Measurements from ENCODE around the gene CNOT2. TPM values are rescaled to one million over a fixed set of nuclear protein-coding genes. Genes with fewer than 3 reads are reported as not detected.

CNOT2 gene
- total RNA-seq, 1 donor: 153 TPM

DNA sequence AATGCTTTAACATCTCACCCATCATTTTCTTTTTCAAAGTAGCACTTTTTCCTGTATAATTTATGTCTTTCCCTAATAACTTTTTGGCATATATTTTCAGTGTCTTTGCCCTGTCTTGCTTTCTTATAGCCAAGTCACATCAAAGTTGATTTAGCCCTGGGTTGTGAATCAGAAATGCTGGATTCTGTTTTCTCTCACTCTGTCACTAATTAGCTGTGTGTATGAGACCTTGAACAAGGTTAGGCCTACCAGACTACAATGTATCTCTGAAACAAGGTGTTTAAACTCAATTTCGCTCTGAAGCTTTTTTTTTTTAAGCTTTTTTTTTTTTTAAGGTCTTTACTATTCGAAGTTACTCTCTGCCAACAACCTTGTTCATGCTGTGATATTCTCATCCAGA, 25.7 kb downstream of the CNOT2 start:
- Histone ChIP-seq H4K20me1 (ENCODE audit: insufficient read depth, low read length) (peaks cover 53% of the 10 kb centered on the region), H3K4me1 (ENCODE audit: insufficient read depth, low read length) (peaks cover 5% of the 10 kb centered on the region), H3K27me3 (ENCODE audit: insufficient read depth, low read length) (no peaks in the 10 kb centered on the region), H3K79me2 (ENCODE audit: insufficient read depth, low read length) (peaks cover 99% of the 10 kb centered on the region), H2AFZ (ENCODE audit: low read length) (no peak overlapping the region), H3K27ac (ENCODE audit: low read depth, low read length) (no peak overlapping the region), H3K4me2 (ENCODE audit: insufficient read depth, low read length) (no peak overlapping the region), H3K36me3 (ENCODE audit: insufficient read depth, low read length) (no peaks in the 10 kb centered on the region), H3K9me3 (ENCODE audit: low read depth, low read length) (no peaks in the 10 kb centered on the region), H3K4me3 (ENCODE audit: insufficient read depth, low read length) (no peak overlapping the region)
- no peak for DNase-seq (ENCODE audit: insufficient read length, low spot score, missing footprints)
- TF ChIP-seq, protein P1, sequence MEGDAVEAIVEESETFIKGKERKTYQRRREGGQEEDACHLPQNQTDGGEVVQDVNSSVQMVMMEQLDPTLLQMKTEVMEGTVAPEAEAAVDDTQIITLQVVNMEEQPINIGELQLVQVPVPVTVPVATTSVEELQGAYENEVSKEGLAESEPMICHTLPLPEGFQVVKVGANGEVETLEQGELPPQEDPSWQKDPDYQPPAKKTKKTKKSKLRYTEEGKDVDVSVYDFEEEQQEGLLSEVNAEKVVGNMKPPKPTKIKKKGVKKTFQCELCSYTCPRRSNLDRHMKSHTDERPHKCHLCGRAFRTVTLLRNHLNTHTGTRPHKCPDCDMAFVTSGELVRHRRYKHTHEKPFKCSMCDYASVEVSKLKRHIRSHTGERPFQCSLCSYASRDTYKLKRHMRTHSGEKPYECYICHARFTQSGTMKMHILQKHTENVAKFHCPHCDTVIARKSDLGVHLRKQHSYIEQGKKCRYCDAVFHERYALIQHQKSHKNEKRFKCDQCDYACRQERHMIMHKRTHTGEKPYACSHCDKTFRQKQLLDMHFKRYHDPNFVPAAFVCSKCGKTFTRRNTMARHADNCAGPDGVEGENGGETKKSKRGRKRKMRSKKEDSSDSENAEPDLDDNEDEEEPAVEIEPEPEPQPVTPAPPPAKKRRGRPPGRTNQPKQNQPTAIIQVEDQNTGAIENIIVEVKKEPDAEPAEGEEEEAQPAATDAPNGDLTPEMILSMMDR (IDR thresholded peaks at IDR 0.05; ENCODE audit: extremely low read depth, low read depth, low read length): no peak

- no peaks in the 10 kb centered on the region for H3K27me3 ChIP-seq (ENCODE audit: insufficient read depth, low read length)
- TF ChIP-seq, protein P1 (IDR thresholded peaks at IDR 0.05; ENCODE audit: extremely low read depth, low read depth, low read length): no peak
- H3K36me3 ChIP-seq (ENCODE audit: insufficient read depth, low read length): no peaks in the 10 kb centered on the region
- H4K20me1 ChIP-seq (ENCODE audit: insufficient read depth, low read length): peaks cover 46% of the 10 kb centered on the region
- DNase-seq (ENCODE audit: insufficient read length, low spot score, missing footprints): no peak
- H3K79me2 ChIP-seq (ENCODE audit: insufficient read depth, low read length): peaks cover 99% of the 10 kb centered on the region
- H3K4me1 ChIP-seq (ENCODE audit: insufficient read depth, low read length): peaks cover 5% of the 10 kb centered on the region
- H3K4me2 ChIP-seq (ENCODE audit: insufficient read depth, low read length): no peak overlapping the region
- no peak overlapping the region for H2AFZ ChIP-seq (ENCODE audit: low read length)
- no peaks in the 10 kb centered on the region for H3K9me3 ChIP-seq (ENCODE audit: low read depth, low read length)
- no peak overlapping the region for H3K27ac ChIP-seq (ENCODE audit: low read depth, low read length)
- no peak overlapping the region for H3K4me3 ChIP-seq (ENCODE audit: insufficient read depth, low read length)
Observed at GRCh38 chr12:70270108-70270507, 26.9 kb downstream of the CNOT2 start.

GRCh38 chr12:70271025-70271424, 27.8 kb downstream of the CNOT2 start:
- Histone ChIP-seq H3K27ac (ENCODE audit: low read depth, low read length) (no peak overlapping the region), H3K4me3 (ENCODE audit: insufficient read depth, low read length) (no peak overlapping the region), H3K27me3 (ENCODE audit: insufficient read depth, low read length) (no peaks in the 10 kb centered on the region), H3K4me1 (ENCODE audit: insufficient read depth, low read length) (peaks cover 5% of the 10 kb centered on the region), H3K9me3 (ENCODE audit: low read depth, low read length) (no peaks in the 10 kb centered on the region), H3K36me3 (ENCODE audit: insufficient read depth, low read length) (no peaks in the 10 kb centered on the region), H4K20me1 (ENCODE audit: insufficient read depth, low read length) (peaks cover 41% of the 10 kb centered on the region), H2AFZ (ENCODE audit: low read length) (no peak overlapping the region), H3K4me2 (ENCODE audit: insufficient read depth, low read length) (no peak overlapping the region), H3K79me2 (ENCODE audit: insufficient read depth, low read length) (peaks cover 100% of the 10 kb centered on the region)
- TF ChIP-seq, protein P1 (IDR thresholded peaks at IDR 0.05; ENCODE audit: extremely low read depth, low read depth, low read length): no peak
- DNase-seq (ENCODE audit: insufficient read length, low spot score, missing footprints): no peak

- Histone ChIP-seq H4K20me1 (ENCODE audit: insufficient read depth, low read length) (peaks cover 29% of the 10 kb centered on the region), H3K4me3 (ENCODE audit: insufficient read depth, low read length) (no peak overlapping the region), H2AFZ (ENCODE audit: low read length) (no peak overlapping the region), H3K36me3 (ENCODE audit: insufficient read depth, low read length) (no peaks in the 10 kb centered on the region), H3K79me2 (ENCODE audit: insufficient read depth, low read length) (peaks cover 99% of the 10 kb centered on the region), H3K9me3 (ENCODE audit: low read depth, low read length) (no peaks in the 10 kb centered on the region), H3K27me3 (ENCODE audit: insufficient read depth, low read length) (no peaks in the 10 kb centered on the region), H3K4me1 (ENCODE audit: insufficient read depth, low read length) (peaks cover 1% of the 10 kb centered on the region), H3K4me2 (ENCODE audit: insufficient read depth, low read length) (no peak overlapping the region), H3K27ac (ENCODE audit: low read depth, low read length) (no peak overlapping the region)
- DNase-seq (ENCODE audit: insufficient read length, low spot score, missing footprints): no peak
- TF ChIP-seq, protein P1 (IDR thresholded peaks at IDR 0.05; ENCODE audit: extremely low read depth, low read depth, low read length): no peak
Observed at GRCh38 chr12:70272510-70272909, 29.3 kb downstream of the CNOT2 start.

Data from osteoblast (primary cell).